Gastrocnemius medialis (tissue), 4 donors: ENCODE data around the gene EWSR1. TPM values are rescaled to one million over a fixed set of nuclear protein-coding genes. Genes with fewer than 3 reads are reported as not detected.

Experiments used
- ATAC-seq, 2 donors: fragments of 150-250 bp; one replicate each; pipeline ENCODE4 v1.9.1; 2016
- DNase-seq, 2 donors: peaks; one replicate each; pipeline ENCODE4 v3.0.0-alpha.2; 2019
- H3K27ac ChIP-seq, 4 donors: fragments of 200-600 bp; sonication (generic); 1 replicate in 1 of 4; 2 replicates in 3 of 4; pipeline ENCODE4 v1.5.1; 2016 to 2018; ENCODE audit warnings: mild to moderate bottlenecking in 2 of 4, moderate library complexity in 1 of 4
- H3K27me3 ChIP-seq, 3 donors: fragments of 200-600 bp; sonication (generic) in 2 of 3; 1 replicate in 1 of 3; 2 replicates in 2 of 3; pipeline versions ENCODE4 v1.5.1 to v1.6.0; 2016 to 2019; ENCODE audit warnings: mild to moderate bottlenecking in 1 of 3, moderate library complexity in 1 of 3
- H3K36me3 ChIP-seq, 2 donors: fragments of 200-600 bp; sonication (generic) in 1 of 2; one replicate each; pipeline ENCODE4 v1.5.1; 2017 to 2018
- H3K4me1 ChIP-seq, 2 donors: fragments of 200-600 bp; sonication (generic) in 1 of 2; one replicate each; pipeline ENCODE4 v1.5.1; 2016 to 2017; ENCODE audit warnings: mild to moderate bottlenecking in 2 of 2
- H3K4me3 ChIP-seq, 4 donors: fragments of 200-600 bp; sonication (generic) in 3 of 4; 1 replicate in 1 of 4; 2 replicates in 3 of 4; pipeline ENCODE4 v1.5.1; 2016 to 2019; ENCODE audit warnings: mild to moderate bottlenecking in 2 of 4
- H3K9me3 ChIP-seq, 3 donors: fragments of 200-600 bp; sonication (generic) in 2 of 3; 1 replicate in 1 of 3; 2 replicates in 2 of 3; pipeline ENCODE4 v1.5.1; 2016 to 2019
- POLR2A ChIP-seq, 2 donors: fragments of 450-650 bp; IDR thresholded peaks; one replicate each; pipeline ENCODE4 v1.6.1; 2017; ENCODE audit warnings: antibody characterized with exemption in 2 of 2, mild to moderate bottlenecking in 2 of 2, moderate library complexity in 2 of 2
- in situ Hi-C, 4 donors: fragments of 200-750 bp; cut with MboI; loops; one replicate each; pipeline versions ENCODE4 v1.15.0 to v1.8.0; 2017; ENCODE audit warnings: low sequenced_read_pairs in 4 of 4
- intact Hi-C: fragments of 100-400 bp; cut with DNase I; formaldehyde crosslinking; loops from one replicate; pipeline ENCODE4 v1.15.1; 2023; ENCODE audit warnings: low total_unique reads
- microRNA-seq, 2 donors: library from miRNA; unstranded; fragments of <30 nt; microRNA quantifications; one replicate each; pipeline ENCODE4, GENCODE V29; 2016; ENCODE audit warnings: borderline replicate concordance in 2 of 2
- total RNA-seq, 4 donors: library from RNA; depleted of rRNA; stranded (reverse); fragments of >200 nt; gene quantifications; one replicate each; pipeline versions ENCODE4 v1.1.0 to v1.2.3, GENCODE V29; 2016
- TF ChIP-seq, protein P1 (sequence below), 5 experiments: fragments of 450-650 bp in 3 of 5; fragments of 200-600 bp in 2 of 5; sonication (generic) in 2 of 5; IDR thresholded peaks in 4 of 5; conservative IDR thresholded peaks in 1 of 5; 1 replicate in 4 of 5; 2 replicates in 1 of 5; pipeline ENCODE4 v1.5.1; 2016 to 2019; ENCODE audit warnings: antibody characterized with exemption in 5 of 5, mild to moderate bottlenecking in 3 of 5, moderate library complexity in 3 of 5

The EWSR1 gene
- total RNA-seq, 4 donors from 2014 or later: 192 to 269 (median 202) TPM

DNA sequence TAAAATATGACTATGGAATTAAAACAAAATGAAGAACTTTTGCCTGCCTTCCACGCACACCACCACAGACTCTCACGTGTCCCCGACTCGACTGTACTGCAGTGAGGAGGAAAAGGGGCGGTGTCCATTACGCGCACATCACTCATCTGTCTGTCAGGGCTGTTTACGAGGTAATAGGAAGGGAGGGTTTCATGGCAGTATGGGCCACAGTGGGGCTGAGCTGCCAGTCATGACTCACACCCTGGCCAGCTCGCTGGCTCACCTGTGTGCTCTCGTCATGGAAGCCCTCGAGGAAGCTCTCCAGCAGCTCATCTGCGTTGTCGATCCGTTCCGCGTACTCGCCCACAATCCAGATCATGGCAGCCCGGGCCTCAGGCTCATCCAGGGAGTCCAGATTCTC, 80.9 kb downstream of the EWSR1 start:
- no peaks in the 10 kb centered on the region for H3K9me3 ChIP-seq
- no peak overlapping the region for H3K4me3 ChIP-seq
- TF ChIP-seq POLR2A (IDR thresholded peaks at IDR 0.05): no peak
- TF ChIP-seq, protein P1, sequence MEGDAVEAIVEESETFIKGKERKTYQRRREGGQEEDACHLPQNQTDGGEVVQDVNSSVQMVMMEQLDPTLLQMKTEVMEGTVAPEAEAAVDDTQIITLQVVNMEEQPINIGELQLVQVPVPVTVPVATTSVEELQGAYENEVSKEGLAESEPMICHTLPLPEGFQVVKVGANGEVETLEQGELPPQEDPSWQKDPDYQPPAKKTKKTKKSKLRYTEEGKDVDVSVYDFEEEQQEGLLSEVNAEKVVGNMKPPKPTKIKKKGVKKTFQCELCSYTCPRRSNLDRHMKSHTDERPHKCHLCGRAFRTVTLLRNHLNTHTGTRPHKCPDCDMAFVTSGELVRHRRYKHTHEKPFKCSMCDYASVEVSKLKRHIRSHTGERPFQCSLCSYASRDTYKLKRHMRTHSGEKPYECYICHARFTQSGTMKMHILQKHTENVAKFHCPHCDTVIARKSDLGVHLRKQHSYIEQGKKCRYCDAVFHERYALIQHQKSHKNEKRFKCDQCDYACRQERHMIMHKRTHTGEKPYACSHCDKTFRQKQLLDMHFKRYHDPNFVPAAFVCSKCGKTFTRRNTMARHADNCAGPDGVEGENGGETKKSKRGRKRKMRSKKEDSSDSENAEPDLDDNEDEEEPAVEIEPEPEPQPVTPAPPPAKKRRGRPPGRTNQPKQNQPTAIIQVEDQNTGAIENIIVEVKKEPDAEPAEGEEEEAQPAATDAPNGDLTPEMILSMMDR (IDR thresholded peaks at IDR 0.05 in 4 of 5, conservative IDR thresholded peaks at IDR 0.05 in 1 of 5): no peak
- peaks cover 47 to 48% of the 10 kb centered on the region in 2 donors for H3K4me1 ChIP-seq
- peak overlapping the region; percentile 74 to 85 (median 78) for H3K27ac ChIP-seq
- intact Hi-C loops: no loop called here
- peak; percentile 82 to 90 for DNase-seq
- peak; percentile 65 to 69 for ATAC-seq
- H3K27me3 ChIP-seq: no peaks in the 10 kb centered on the region
- in situ Hi-C loops: no loop called here
- H3K36me3 ChIP-seq: peaks cover 0 to 65% of the 10 kb centered on the region in 2 donors

Small RNA genes within 50 kb of the gene (microRNA-seq; reads per million reads assigned to microRNA genes)
- 14.5 to 15.4 reads per million in 2 donors for gene MIR3653

Other genes starting within 250 kb of the EWSR1 start
- gene C22orf31, start 206.4 kb upstream of the EWSR1 start, total RNA-seq: not detected
- 10 to 100 TPM in 3 of 4 donors, 1 to 10 TPM in 1; 7.5 to 35.8 (median 15.4) TPM for gene KREMEN1, start 195.2 kb upstream of the EWSR1 start, total RNA-seq
- 1 to 10 TPM in 1 of 4 donors, under 1 TPM in 1, not detected in 2; 0.33 to 1.8 TPM for gene EMID1, start 62.4 kb upstream of the EWSR1 start, total RNA-seq
- gene RHBDD3, start 287 bp upstream of the EWSR1 start, total RNA-seq: 10 to 100 TPM; 19.8 to 38.0 (median 28.6) TPM
- 10 to 100 TPM in 1 of 4 donors, 1 to 10 TPM in 3; 4.8 to 23.0 (median 6.6) TPM for gene GAS2L1, start 38.4 kb downstream of the EWSR1 start, total RNA-seq
- gene RASL10A, start 47.4 kb downstream of the EWSR1 start, total RNA-seq: 1 to 10 TPM in 1 of 4 donors, under 1 TPM in 1, not detected in 2; 0.13 to 1.2 TPM
- 10 to 100 TPM; 26.5 to 44.6 (median 37.3) TPM for gene AP1B1, start 120.3 kb downstream of the EWSR1 start, total RNA-seq
- not detected for gene RFPL1, start 170.3 kb downstream of the EWSR1 start, total RNA-seq
- gene NEFH, start 211.9 kb downstream of the EWSR1 start, total RNA-seq: under 1 TPM in 2 of 4 donors, not detected in 2; 0.15 to 0.18 TPM